Activated naive CD8-positive, alpha-beta T cell treated with anti-CD3 and anti-CD28 coated beads for 36 hours (primary cell): ENCODE data around the gene MESP2. TPM values are rescaled to one million over a fixed set of nuclear protein-coding genes. Genes with fewer than 3 reads are reported as not detected.

Source experiments
- DNase-seq: peaks from one replicate; pipeline ENCODE4 v3.0.0; 2021
- H3K27ac Mint-ChIP-seq: one replicate; pipeline ENCODE4 v1.8.0; 2022; ENCODE audit warnings: mild to moderate bottlenecking, moderate library complexity, mixed read lengths
- H3K27me3 Mint-ChIP-seq: one replicate; pipeline ENCODE4 v1.8.0; 2022; ENCODE audit warnings: mild to moderate bottlenecking, mixed read lengths
- H3K36me3 Mint-ChIP-seq: one replicate; pipeline ENCODE4 v1.8.0; 2021; ENCODE audit warnings: mild to moderate bottlenecking, mixed read lengths
- H3K4me1 Mint-ChIP-seq: one replicate; pipeline ENCODE4 v1.8.0; 2021; ENCODE audit warnings: mixed read lengths
- H3K4me3 Mint-ChIP-seq: one replicate; pipeline ENCODE4 v1.8.0; 2022; ENCODE audit warnings: mild to moderate bottlenecking, moderate library complexity, mixed read lengths
- H3K9me3 Mint-ChIP-seq: one replicate; pipeline ENCODE4 v1.8.0; 2022; ENCODE audit warnings: mixed read lengths
- total RNA-seq, 2 experiments: library from RNA; stranded (reverse); gene quantifications; one replicate each; pipeline ENCODE4 v1.2.3, GENCODE V29; 2021

MESP2 gene
- total RNA-seq, 2 experiments from 2014 or later: not detected

DNA sequence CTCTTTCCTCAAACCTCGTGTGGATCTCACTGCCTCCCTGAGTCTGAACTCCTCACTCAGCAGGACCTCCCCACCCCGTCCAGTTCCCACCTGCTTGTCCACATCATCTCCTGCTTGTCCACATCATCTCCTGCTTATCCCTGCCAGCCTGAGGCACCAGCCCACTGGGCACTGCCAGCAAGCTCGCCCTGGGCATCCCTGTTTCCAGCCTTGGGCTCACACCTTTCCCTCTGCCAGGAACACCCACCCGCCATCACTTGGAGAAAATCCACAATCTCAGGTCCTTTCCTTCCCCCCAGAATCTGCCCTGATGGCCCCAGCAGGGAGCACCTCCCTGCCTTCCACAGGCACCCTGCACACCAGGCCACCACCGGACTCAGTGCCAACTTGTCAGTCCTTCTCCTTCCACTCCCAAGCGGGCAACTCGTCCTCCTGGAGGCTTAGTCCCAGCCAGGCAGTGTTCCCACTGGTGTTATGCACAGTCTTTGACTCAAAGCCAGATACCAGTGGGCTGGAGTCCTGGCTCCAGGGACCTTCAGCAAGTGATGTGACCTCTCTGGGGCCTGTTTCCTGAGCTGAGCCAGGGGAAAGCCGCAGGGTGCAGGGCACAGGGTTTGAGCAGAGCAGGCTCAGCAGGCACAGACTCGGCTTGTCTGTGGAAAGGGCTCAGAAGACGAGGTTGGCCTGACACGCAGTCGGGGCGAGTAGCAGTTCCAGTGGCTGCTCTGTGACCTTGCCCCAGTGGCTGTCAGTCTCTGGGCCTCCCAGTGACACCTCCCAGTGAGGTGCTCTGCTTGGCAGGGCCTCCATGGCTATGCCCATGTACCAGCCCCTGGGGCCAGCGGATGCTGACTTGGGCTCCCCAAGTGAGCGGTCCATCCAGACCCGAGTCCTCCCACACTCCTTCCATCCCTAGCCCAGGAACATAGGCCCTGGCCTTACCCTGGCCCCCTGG lies 9.5 kb upstream of the MESP2 start:
- Mint-ChIP-seq H3K27me3 (no peaks in the 10 kb centered on the region), H3K4me3 (no peak overlapping the region), H3K36me3 (no peaks in the 10 kb centered on the region), H3K27ac (no peak overlapping the region), H3K4me1 (no peaks in the 10 kb centered on the region), H3K9me3 (no peaks in the 10 kb centered on the region)
- no peak for DNase-seq

DNA sequence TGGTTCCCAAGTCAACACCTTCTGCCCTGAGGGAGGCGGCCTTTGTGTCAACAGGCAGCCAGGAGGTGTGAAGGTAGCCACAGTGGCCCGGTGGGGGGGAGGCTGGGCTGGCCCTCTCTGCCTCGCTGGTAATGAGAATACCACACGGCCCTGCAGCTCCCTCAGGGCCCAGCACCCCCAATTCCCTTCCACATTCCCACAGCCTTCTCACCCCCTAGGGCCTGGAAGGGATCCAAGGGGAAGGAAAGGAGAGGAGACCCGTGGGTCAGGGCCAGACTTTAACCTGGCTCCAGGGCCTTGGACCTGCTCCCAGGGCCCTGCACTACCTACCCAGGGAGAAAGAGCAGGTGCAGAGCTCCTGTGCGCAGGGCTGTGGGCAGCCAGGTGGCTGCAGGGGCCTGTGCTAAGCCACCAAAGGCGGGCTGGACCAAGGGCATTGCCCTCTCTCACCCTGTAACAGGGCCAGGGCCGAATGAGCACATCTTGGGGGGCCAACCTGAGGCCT lies 8.7 kb upstream of the MESP2 start:
- H3K27me3 Mint-ChIP-seq: no peaks in the 10 kb centered on the region
- H3K9me3 Mint-ChIP-seq: no peaks in the 10 kb centered on the region

DNA sequence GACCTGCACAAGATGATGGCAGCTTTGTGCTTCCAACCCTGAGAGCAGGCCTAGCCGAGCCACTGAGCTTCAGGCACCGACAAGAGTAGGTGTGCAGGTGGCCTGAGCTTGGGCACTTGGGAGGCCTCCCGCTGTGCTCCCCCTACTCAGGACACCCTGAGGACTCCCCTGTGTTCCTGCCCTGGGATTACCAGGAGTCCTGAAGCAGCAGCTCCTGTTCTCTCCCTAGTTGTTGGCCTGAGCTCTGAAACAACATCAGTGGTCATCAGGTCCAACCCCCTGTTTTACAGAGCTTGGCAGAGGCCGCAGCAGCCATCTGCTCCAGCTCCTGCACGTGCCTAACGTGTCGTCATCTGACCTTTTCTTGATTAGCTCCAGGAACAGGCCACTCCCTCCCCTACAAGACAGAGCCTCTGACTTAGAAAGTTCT lies 8.0 kb upstream of the MESP2 start:
- H3K9me3 Mint-ChIP-seq: no peaks in the 10 kb centered on the region
- H3K4me3 Mint-ChIP-seq: no peak overlapping the region
- H3K27ac Mint-ChIP-seq: no peak overlapping the region
- H3K4me1 Mint-ChIP-seq: no peaks in the 10 kb centered on the region
- no peaks in the 10 kb centered on the region for H3K27me3 Mint-ChIP-seq
- H3K36me3 Mint-ChIP-seq: no peaks in the 10 kb centered on the region
- no peak for DNase-seq

More for the DNA sequence above, 8.7 kb upstream of the MESP2 start:
- Mint-ChIP-seq H3K36me3 (no peaks in the 10 kb centered on the region), H3K4me1 (no peaks in the 10 kb centered on the region), H3K27ac (no peak overlapping the region), H3K4me3 (no peak overlapping the region)
- DNase-seq: no peak

DNA sequence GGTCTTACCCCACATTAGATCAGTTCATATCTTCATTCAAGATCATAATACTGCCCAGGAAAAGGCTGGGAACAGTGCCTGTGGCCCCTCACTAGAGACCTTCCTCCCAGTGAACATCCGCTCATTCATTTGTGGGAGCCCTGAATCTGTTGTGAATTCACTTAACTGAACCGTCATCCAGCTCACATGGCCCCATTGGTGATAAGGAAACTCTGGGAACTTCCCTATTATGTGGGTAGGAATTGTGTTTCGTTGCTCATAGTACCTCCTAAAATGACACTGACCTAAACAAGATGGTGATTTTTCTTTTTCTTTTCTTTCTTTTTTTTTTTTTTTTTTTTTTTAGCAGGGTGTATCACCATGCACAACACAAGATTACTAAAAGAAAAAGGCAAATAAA lies 6.8 kb upstream of the MESP2 start:
- Mint-ChIP-seq H3K4me3 (no peak overlapping the region), H3K4me1 (no peaks in the 10 kb centered on the region), H3K9me3 (no peaks in the 10 kb centered on the region), H3K36me3 (no peaks in the 10 kb centered on the region), H3K27me3 (no peaks in the 10 kb centered on the region), H3K27ac (no peak overlapping the region)
- DNase-seq: no peak

DNA sequence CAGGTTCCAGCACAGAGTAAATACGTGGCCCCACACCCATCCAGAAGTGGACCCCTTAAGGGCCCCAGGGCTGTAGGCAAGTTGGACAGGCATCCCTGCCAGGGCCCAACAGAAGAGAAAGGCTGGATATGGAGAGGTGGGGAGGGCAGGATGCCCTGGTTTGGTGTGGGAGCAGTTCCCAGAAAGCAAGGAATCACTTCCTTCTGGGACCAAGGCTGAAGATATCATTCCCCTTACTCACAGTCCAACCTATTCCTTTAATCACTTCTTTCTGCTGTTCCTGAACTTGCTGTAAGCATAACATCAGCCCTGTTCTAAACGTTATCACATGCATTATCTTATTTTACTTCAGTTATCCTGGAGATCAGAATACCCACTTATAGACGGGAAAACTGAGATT lies 6.1 kb upstream of the MESP2 start:
- Mint-ChIP-seq H3K4me1 (no peaks in the 10 kb centered on the region), H3K27me3 (peaks cover 3% of the 10 kb centered on the region), H3K36me3 (no peaks in the 10 kb centered on the region), H3K27ac (no peak overlapping the region), H3K9me3 (no peaks in the 10 kb centered on the region), H3K4me3 (no peak overlapping the region)
- no peak for DNase-seq

DNA sequence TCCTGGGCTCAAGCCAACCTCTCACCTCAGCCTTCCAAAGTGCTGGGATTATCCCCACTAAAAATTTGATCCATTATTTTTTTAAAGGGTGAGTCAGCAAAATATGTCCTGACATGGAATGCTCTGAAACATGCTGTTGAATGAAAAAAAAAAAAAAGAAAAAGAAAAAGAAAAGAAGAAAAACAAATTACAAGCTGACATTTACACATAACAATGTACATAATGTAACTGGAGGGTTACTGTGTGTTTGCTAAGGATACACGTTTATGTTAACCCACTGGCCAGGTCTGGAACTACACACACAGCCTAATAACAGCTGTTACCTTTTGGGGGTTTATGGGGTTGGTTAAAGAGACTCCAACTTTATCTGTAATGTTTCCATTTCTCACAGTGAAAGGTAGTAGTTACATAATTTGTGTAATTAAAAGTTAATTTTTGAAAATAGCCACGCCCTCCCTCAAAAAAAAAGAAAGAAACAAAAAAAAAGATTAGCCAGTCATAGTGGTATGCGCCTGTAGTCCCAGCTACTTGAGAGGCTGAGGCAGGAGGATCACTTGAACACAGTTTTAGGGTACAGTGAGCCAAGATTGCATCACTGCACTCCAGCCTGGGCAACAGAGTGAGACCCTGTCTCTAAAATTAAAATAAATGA lies 3.1 kb upstream of the MESP2 start:
- Mint-ChIP-seq H3K9me3 (no peaks in the 10 kb centered on the region), H3K27ac (no peak overlapping the region), H3K27me3 (peaks cover 26% of the 10 kb centered on the region), H3K4me3 (no peak overlapping the region), H3K36me3 (no peaks in the 10 kb centered on the region), H3K4me1 (no peaks in the 10 kb centered on the region)
- DNase-seq: no peak

DNA sequence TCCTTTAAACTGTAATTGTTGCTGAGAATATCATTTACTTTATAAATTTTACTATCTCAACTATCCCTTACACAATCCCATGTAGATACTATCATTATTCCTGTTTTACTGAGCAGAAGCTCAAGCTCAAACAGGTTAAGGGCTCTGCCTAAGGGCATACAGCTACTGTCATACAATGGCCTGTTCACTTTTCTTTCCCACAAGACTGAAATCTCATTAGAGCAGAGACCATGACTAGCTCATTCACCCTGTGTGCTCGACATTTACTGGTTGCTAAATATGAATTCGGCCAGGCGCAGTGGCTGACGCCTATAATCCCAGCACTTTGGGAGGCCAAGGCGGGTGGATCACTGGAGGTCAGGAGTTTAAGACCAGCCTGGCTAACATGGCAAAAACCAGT lies 1.6 kb upstream of the MESP2 start:
- H3K36me3 Mint-ChIP-seq: no peaks in the 10 kb centered on the region
- peaks cover 35% of the 10 kb centered on the region for H3K27me3 Mint-ChIP-seq
- no peak for DNase-seq
- H3K27ac Mint-ChIP-seq: no peak overlapping the region
- H3K4me3 Mint-ChIP-seq: no peak overlapping the region
- no peaks in the 10 kb centered on the region for H3K4me1 Mint-ChIP-seq
- H3K9me3 Mint-ChIP-seq: no peaks in the 10 kb centered on the region

DNA sequence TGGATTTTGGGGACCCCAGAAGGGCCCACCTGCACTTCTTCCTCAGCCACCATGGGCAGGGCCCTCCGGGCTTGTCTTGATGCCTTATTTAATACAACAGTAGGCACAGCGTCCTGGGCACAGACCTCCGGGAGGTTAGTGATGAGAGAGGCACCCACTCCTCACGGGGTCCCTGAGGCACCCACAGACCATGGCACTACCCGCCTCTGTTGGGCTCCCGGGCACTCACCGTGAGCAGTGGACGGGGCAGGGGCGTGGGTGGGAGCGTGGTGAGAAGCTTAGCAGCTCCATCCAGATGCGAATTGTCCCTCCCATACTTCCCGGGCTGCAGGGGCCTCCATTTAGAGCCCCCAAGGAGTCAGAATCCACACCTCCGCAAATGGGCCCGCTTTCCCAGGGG lies 317 bp upstream of the MESP2 start:
- Mint-ChIP-seq H3K9me3 (no peaks in the 10 kb centered on the region), H3K27me3 (peaks cover 43% of the 10 kb centered on the region), H3K4me3 (no peak overlapping the region), H3K27ac (no peak overlapping the region), H3K4me1 (no peaks in the 10 kb centered on the region), H3K36me3 (no peaks in the 10 kb centered on the region)
- no peak for DNase-seq

DNA sequence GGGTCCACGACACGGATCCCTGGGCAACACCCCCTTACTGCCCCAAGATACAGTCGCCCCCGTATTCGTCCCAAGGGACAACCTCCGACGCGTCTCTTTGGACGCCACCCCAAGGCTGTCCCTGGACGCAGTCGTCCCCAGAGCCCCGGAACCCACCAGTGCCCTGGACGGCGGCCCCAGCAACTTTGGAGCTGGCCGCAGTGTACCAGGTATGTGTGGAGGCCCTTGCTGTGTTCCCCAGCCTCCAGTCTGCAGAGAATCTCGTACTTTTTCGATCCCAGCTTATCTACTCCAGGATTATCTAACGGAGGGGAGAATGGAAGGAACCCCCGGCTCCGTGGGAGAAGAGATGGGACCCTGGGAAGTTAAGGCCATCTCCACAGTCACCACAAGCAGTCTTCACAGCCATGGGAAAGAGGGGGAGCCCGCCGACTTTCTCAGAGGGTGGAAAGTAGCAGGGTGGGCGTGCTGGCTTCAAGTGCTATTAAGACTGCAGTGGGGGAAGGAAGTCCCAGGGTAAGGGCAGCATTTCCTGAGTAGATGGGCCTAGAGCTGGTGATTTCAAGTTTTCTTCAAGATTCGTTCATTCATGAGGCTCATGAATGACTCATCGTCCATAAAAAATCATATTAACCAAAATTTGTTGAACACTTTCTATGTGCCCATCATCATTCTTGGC lies 1.1 kb downstream of the MESP2 start:
- DNase-seq: no peak
- Mint-ChIP-seq H3K27ac (no peak overlapping the region), H3K27me3 (peaks cover 49% of the 10 kb centered on the region), H3K9me3 (no peaks in the 10 kb centered on the region), H3K4me3 (no peak overlapping the region), H3K4me1 (no peaks in the 10 kb centered on the region), H3K36me3 (no peaks in the 10 kb centered on the region)

DNA sequence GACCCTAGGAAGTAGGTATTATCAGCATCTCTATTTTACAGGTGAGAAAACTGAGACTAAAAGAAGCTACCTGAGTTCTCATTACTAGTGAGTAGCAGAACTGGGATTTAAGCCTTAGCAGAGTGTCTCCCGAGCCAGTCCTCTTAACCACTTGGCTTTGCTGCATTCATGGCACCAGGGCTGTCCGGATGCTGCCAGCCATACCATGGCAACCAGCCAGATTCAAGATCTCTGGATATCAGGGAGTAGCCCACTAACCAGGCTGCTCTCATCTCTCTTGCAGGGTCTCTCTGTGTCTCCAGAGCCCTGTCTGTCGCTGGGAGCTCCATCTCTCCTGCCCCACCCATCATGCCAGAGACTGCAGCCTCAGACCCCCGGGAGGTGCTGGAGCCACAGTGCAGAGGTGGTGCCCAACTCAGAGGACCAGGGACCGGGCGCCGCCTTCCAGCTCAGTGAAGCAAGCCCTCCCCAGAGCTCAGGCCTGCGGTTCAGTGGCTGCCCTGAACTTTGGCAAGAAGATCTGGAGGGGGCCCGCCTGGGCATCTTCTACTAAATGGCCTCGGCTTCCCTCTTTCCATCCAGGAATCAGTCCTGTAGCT lies 1.7 kb downstream of the MESP2 start:
- H3K9me3 Mint-ChIP-seq: no peaks in the 10 kb centered on the region
- no peak overlapping the region for H3K4me3 Mint-ChIP-seq
- no peaks in the 10 kb centered on the region for H3K36me3 Mint-ChIP-seq
- no peak for DNase-seq
- peaks cover 49% of the 10 kb centered on the region for H3K27me3 Mint-ChIP-seq
- H3K27ac Mint-ChIP-seq: no peak overlapping the region
- no peaks in the 10 kb centered on the region for H3K4me1 Mint-ChIP-seq

DNA sequence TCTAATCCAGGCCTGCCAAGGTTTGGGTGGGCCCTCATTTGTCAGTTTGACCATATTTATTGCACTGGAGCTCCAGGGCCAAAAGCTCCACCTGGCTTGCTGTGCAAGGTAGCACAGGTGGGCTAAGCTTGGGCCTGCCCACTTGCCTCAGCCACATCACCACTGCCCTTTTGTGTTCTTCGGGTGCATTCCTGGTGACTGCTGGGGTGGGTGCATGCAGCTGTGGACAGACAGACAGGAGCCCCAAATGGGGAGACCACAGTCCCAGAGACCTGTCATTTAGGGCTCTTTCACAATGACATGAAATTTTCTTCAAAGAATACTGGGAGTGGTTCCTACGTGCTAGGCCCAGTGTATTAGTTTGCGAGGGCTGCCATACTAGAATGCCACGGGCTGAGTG lies 2.7 kb downstream of the MESP2 start:
- H3K36me3 Mint-ChIP-seq: no peaks in the 10 kb centered on the region

DNA sequence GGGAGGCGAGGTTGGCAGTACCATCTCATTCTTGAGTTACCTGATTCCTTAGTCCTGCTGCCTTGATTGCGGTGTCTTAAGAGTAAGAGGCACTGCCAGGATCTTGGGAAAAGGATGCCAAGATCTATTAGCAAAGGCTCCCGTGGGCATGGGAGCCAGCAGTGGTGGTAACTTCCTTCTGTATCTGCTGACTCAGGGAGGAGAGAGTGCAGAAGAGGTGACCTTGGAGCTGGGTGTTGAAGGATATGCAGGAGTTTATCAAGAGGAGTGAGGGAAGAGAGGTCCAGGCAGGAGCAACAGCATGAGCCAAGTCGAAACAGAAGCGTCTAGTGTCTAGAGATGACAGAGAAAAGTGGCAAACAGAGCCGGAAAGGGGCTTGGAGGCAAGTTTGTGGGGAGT lies 4.5 kb downstream of the MESP2 start:
- no peaks in the 10 kb centered on the region for H3K36me3 Mint-ChIP-seq
- DNase-seq: no peak
- H3K27me3 Mint-ChIP-seq: peaks cover 42% of the 10 kb centered on the region
- H3K4me1 Mint-ChIP-seq: no peaks in the 10 kb centered on the region
- no peak overlapping the region for H3K4me3 Mint-ChIP-seq
- no peak overlapping the region for H3K27ac Mint-ChIP-seq
- H3K9me3 Mint-ChIP-seq: no peaks in the 10 kb centered on the region

More for the DNA sequence above, 2.7 kb downstream of the MESP2 start:
- H3K27ac Mint-ChIP-seq: no peak overlapping the region
- no peaks in the 10 kb centered on the region for H3K4me1 Mint-ChIP-seq
- no peak overlapping the region for H3K4me3 Mint-ChIP-seq
- peaks cover 49% of the 10 kb centered on the region for H3K27me3 Mint-ChIP-seq
- no peak for DNase-seq
- H3K9me3 Mint-ChIP-seq: no peaks in the 10 kb centered on the region

DNA sequence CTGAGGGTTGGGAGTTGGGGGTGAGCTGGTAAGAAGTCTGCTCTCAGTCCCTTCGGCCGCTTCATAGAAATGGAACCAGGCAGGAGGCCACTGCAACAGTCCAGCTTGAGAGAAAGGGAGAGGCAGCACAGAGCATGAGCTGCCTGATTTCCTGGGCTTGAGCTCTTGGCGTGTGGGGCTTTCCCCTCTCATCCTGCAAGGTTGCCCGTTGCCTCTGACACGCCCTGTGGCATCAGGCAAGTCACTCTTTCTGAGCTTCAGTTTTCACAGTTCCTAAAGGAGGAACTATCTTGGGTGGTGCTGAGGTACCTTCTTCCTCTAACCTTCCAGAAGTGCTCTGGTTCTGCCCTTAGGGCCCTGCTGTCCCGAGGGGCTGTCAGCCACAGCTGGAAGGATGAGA lies 4.9 kb downstream of the MESP2 start:
- H3K9me3 Mint-ChIP-seq: no peaks in the 10 kb centered on the region
- DNase-seq: no peak
- H3K27me3 Mint-ChIP-seq: peaks cover 37% of the 10 kb centered on the region
- no peak overlapping the region for H3K27ac Mint-ChIP-seq
- no peaks in the 10 kb centered on the region for H3K36me3 Mint-ChIP-seq
- H3K4me1 Mint-ChIP-seq: no peaks in the 10 kb centered on the region
- no peak overlapping the region for H3K4me3 Mint-ChIP-seq

DNA sequence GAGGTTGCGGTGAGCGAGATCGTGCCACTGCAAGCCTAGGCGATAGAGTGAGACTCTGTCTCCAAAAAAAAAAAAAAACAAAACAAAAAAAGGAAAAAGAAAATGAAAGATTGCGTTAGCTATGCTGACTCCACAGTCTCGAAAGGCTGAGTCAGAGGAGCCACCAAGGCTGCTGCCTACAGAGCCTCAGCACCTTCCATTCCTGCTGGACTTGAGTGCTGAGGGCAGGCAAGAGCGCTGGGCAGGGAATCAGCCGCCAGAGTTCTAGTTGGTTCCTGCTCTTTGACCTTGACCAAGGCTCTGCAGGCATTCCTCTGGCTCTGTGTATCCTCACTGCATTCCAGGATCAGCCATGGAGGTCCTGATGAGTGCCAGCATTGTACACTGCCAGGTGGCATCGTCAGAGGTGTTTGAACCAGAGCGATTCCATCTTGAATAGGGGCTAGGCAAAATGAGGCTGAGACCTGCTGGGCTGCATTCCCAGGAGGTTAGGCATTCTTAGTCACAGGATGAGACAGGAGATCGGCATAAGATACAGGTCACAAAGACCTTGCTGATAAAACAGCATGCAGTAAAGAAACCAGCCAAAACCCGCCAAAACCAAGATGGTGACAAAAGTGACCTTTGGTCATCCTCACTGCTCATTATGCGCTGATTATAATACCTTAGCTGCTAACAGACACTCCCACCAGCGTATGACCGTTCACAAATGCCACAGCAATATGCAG lies 5.9 kb downstream of the MESP2 start:
- Mint-ChIP-seq H3K36me3 (no peaks in the 10 kb centered on the region), H3K4me3 (no peak overlapping the region), H3K9me3 (no peaks in the 10 kb centered on the region), H3K27me3 (peaks cover 32% of the 10 kb centered on the region), H3K4me1 (no peaks in the 10 kb centered on the region), H3K27ac (no peak overlapping the region)
- DNase-seq: no peak
